Adrenal gland (tissue), 12 donors: ENCODE data around the gene JARID2. TPM values are rescaled to one million over a fixed set of nuclear protein-coding genes. Genes with fewer than 3 reads are reported as not detected.

Experiments
- DNase-seq, 7 donors: peaks; one replicate each; pipeline ENCODE4 v3.0.0-alpha.2; 2019 to 2020
- H3K27ac ChIP-seq, 5 donors: fragments of 200-600 bp; sonication (generic) in 4 of 5; 1 replicate in 3 of 5; 2 replicates in 2 of 5; pipeline versions ENCODE4 v1.5.1 to v1.8.0; 2016 to 2020; ENCODE audit warnings: mild to moderate bottlenecking in 1 of 5
- H3K27me3 ChIP-seq: fragments of 200-600 bp; 2 replicates; pipeline ENCODE4 v1.8.0; 2021
- H3K36me3 ChIP-seq, 2 donors: fragments of 200-600 bp; replicated peaks in 1 of 2; 1 replicate in 1 of 2; 2 replicates in 1 of 2; pipeline versions ENCODE4 v1.5.1 to v1.8.0; 2018 to 2022
- H3K4me1 ChIP-seq, 2 donors: fragments of 200-600 bp; replicated peaks in 1 of 2; 1 replicate in 1 of 2; 2 replicates in 1 of 2; pipeline versions ENCODE4 v1.5.1 to v1.8.0; 2018 to 2021
- H3K4me3 ChIP-seq, 4 donors: fragments of 200-600 bp; sonication (generic) in 3 of 4; one replicate each; pipeline ENCODE4 v1.5.1; 2016 to 2018
- H3K9me3 ChIP-seq, 3 donors: fragments of 200-600 bp; sonication (generic) in 1 of 3; replicated peaks in 1 of 3; 1 replicate in 2 of 3; 2 replicates in 1 of 3; pipeline versions ENCODE4 v1.5.1 to v1.8.0; 2016 to 2021
- CTCF ChIP-seq, 6 experiments: fragments of 450-650 bp in 4 of 6; fragments of 200-600 bp in 2 of 6; sonication (generic) in 1 of 6; IDR thresholded peaks; 1 replicate in 5 of 6; 2 replicates in 1 of 6; pipeline versions ENCODE4 v1.5.1 to v1.8.0; 2016 to 2021; ENCODE audit warnings: antibody characterized with exemption in 6 of 6, mild to moderate bottlenecking in 2 of 6, moderate library complexity in 1 of 6
- POLR2A ChIP-seq, 2 donors: fragments of 450-650 bp; IDR thresholded peaks; one replicate each; pipeline ENCODE4 v1.6.1; 2017; ENCODE audit warnings: antibody characterized with exemption in 2 of 2, mild to moderate bottlenecking in 2 of 2, moderate library complexity in 1 of 2
- WGBS, 4 donors: extraction: QIAGEN DNeasy Blood & Tissue Kit in 2 of 4; methylation state at CpG; one replicate each; pipeline versions ENCODE4 v1.1.5 to v1.1.7; 2013 to 2017; 5-methylcytosine and 5-hydroxymethylcytosine counted together
- intact Hi-C, 2 donors: fragments of 100-400 bp; cut with DNase I; formaldehyde crosslinking; loops; one replicate each; pipeline versions ENCODE4 v1.14.1 to v1.15.0; 2022 to 2023
- polyA plus RNA-seq, 3 donors: library from polyadenylated mRNA; stranded (reverse); fragments of 200-250 nt in 2 of 3; fragments of 350-450 nt in 1 of 3; fragmentation: Illumina TruSeq in 1 of 3; extraction: RNeasy Lipid Tissue Mini Kit (QIAGEN cat#74804) in 1 of 3; gene quantifications; one replicate each; pipeline ENCODE4 v1.2.3, GENCODE V29; 2013 to 2014
- total RNA-seq, 9 donors: library from RNA; depleted of rRNA in 4 of 9; stranded (reverse); fragments of >200 nt in 4 of 9; fragments of 120-200 nt in 1 of 9; fragmentation: NEBNext Ultra II Directional in 1 of 9; extraction: Animal tissue kit (Norgen Biotek cat#: 25700) in 1 of 9; gene quantifications; one replicate each; pipeline versions ENCODE4 v1.1.0 to v1.2.4, GENCODE V29; 2013 to 2023
- donor health status: healthy with polysubstance abuse.
- donor health status: Bipolar disorder and iron deficiency.
- donor health status: DM: yes; HTN: yes; CAD: no.
- donor health status: DM: no; HTN: no; CAD: no.
- donor health status: DM: no; HTN: no; CAD: no.
- donor health status: DM: yes; HTN: yes; CAD: no.

Gene JARID2
- total and polyA plus RNA-seq, 12 donors = 3.0 to 13.6 (median 8.2) TPM

GRCh38 chr6:15246666-15247499, 1.0 kb downstream of the JARID2 start:
- peak overlapping the region; percentile 29 to 97 (median 75) for H3K4me3 ChIP-seq
- no peak for DNase-seq
- H3K36me3 ChIP-seq = no peaks in the 10 kb centered on the region
- intact Hi-C loops = no loop called here
- TF ChIP-seq POLR2A (IDR thresholded peaks at IDR 0.05) = no peak
- no peak for TF ChIP-seq CTCF (IDR thresholded peaks at IDR 0.05)
- peaks cover 0 to 33% of the 10 kb centered on the region in 2 donors for H3K4me1 ChIP-seq
- H3K27me3 ChIP-seq = no peaks in the 10 kb centered on the region
- peak overlapping the region; percentile 61 to 97 (median 86) for H3K27ac ChIP-seq
- no peaks in the 10 kb centered on the region for H3K9me3 ChIP-seq
- 0% methylated on average over 18 of the region's 18 CpGs for WGBS, 4 donors

- Histone ChIP-seq H3K9me3 (no peaks in the 10 kb centered on the region), H3K4me3 (peak overlapping the region in 3 of 4 donors; percentile 49 to 79 (median 58)), H3K27ac (peak overlapping the region in 4 of 5 donors; percentile 82 to 100 (median 92)), H3K4me1 (peaks cover 0 to 33% of the 10 kb centered on the region in 2 donors), H3K27me3 (no peaks in the 10 kb centered on the region), H3K36me3 (no peaks in the 10 kb centered on the region)
- 0 to 1% (median 0%) methylated on average over 11 to 71 of the region's 75 CpGs for WGBS, 4 donors
- peak in 3 of 6 experiments; percentile 16 to 32 (median 25) for TF ChIP-seq CTCF (IDR thresholded peaks at IDR 0.05)
- peak in 1 of 2 donors; percentile 64 for TF ChIP-seq POLR2A (IDR thresholded peaks at IDR 0.05)
- intact Hi-C loops = no loop called here
- peak; percentile 54 to 73 (median 63) for DNase-seq
Measured at GRCh38 chr6:15247500-15248450, 1.9 kb downstream of the JARID2 start.

- Histone ChIP-seq H3K9me3 (no peaks in the 10 kb centered on the region), H3K4me1 (peaks cover 0 to 39% of the 10 kb centered on the region in 2 donors), H3K27ac (peak overlapping the region; percentile 34 to 100 (median 90)), H3K27me3 (no peaks in the 10 kb centered on the region), H3K4me3 (peak overlapping the region in 2 of 4 donors; percentile 61 to 79), H3K36me3 (no peaks in the 10 kb centered on the region)
- TF ChIP-seq POLR2A (IDR thresholded peaks at IDR 0.05) (peak in 1 of 2 donors; percentile 38), CTCF (IDR thresholded peaks at IDR 0.05) (peak in 3 of 6 experiments; percentile 10 to 34 (median 25))
- WGBS, 4 donors = 0 to 3% (median 0%) methylated on average over 5 to 77 of the region's 83 CpGs
- DNase-seq = peak; percentile 94 to 97 (median 96)
- intact Hi-C loops = no loop called here
Measured at GRCh38 chr6:15248451-15249370, 2.8 kb downstream of the JARID2 start.
